Mesothelial cell of epicardium (in vitro differentiated cells): ENCODE results near the gene CHST11. TPM values are rescaled to one million over a fixed set of nuclear protein-coding genes. Genes with fewer than 3 reads are reported as not detected.

ENCODE experiments used
- DNase-seq, 2 experiments: peaks; one replicate each; pipeline ENCODE4 v3.0.0; 2021; ENCODE audit warnings: low spot score in 2 of 2; ENCODE audit not compliant: unreplicated experiment in 2 of 2
- H3K27ac Mint-ChIP-seq: 2 replicates; pipeline ENCODE4 v1.8.0; 2021; ENCODE audit warnings: mixed read lengths
- H3K27me3 Mint-ChIP-seq: 2 replicates; pipeline ENCODE4 v1.8.0; 2021; ENCODE audit warnings: low read depth, mixed read lengths
- H3K36me3 Mint-ChIP-seq: 2 replicates; pipeline ENCODE4 v1.8.0; 2021; ENCODE audit warnings: mixed read lengths
- H3K4me1 Mint-ChIP-seq: 2 replicates; pipeline ENCODE4 v1.8.0; 2021; ENCODE audit warnings: mixed read lengths
- H3K4me3 Mint-ChIP-seq: 2 replicates; pipeline ENCODE4 v1.8.0; 2021; ENCODE audit warnings: mild to moderate bottlenecking, moderate library complexity, mixed read lengths
- H3K9me3 Mint-ChIP-seq: 2 replicates; pipeline ENCODE4 v1.8.0; 2021; ENCODE audit warnings: mixed read lengths
- total RNA-seq: library from RNA; stranded (reverse); gene quantifications from 3 replicates; pipeline ENCODE4 v1.2.1, GENCODE V29; 2021
- TF ChIP-seq, protein P1 (sequence below): fragments of 200-600 bp; sonication (generic); IDR thresholded peaks from one replicate; pipeline ENCODE4 v1.5.0; 2021; ENCODE audit warnings: antibody characterized with exemption; ENCODE audit not compliant: unreplicated experiment

Gene CHST11
- total RNA-seq, 1 donor from 2014 or later = 15.0 TPM

DNA sequence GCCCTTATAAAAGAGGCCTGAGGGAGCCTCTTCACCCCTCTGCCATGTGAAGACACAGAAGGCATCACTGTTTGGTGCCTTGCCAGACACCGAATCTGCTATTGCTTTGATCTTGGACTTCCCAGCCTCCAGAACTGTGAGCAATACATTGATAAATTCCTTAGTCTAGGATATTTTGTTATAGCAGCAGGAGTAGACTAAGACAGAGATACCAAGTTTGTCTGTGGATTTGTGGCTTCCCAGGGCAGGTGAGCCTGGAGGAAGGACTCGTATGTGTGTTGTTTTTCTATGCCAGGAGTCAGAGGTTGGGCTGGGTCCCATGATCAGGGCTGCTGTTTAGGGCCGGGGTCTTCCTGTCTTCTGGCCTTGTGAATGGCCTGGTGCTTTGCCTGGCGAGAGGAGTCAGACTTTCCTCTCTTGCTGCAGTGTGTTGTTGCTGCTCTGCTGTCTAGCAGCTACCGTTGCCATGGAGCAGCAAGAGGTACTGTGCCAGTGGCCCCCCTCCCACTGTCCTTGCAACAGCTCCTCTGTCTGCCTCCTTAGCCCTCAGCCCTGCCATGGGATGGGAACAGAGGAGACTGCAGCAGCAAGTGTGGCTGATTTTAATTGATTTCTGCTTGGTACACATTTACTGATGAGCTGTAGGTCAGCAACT, 111.2 kb downstream of the CHST11 start:
- Mint-ChIP-seq H3K4me3 (no peak overlapping the region), H3K27ac (no peak overlapping the region)
- no peak for DNase-seq

DNA sequence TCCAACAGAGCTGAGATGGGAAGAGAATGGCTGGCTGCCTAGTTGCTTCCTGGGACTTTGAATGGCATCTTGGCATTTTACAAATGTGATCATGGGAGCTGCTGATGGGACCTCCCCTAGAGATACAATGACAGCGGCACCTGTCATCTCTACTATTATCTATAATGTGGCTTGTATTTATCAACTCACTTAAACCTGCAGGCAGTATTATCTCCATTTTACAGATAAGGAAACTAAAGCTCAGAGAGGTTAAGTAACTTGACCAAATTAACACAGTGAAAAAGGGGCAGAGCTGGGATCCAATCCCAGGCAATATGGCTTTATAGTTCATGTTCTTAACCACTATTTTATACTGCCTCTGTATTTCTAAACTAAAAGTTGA, 111.7 kb downstream of the CHST11 start:
- peaks cover 9% of the 10 kb centered on the region for H3K9me3 Mint-ChIP-seq
- no peak overlapping the region for H3K4me3 Mint-ChIP-seq
- H3K27ac Mint-ChIP-seq = no peak overlapping the region
- TF ChIP-seq, protein P1, sequence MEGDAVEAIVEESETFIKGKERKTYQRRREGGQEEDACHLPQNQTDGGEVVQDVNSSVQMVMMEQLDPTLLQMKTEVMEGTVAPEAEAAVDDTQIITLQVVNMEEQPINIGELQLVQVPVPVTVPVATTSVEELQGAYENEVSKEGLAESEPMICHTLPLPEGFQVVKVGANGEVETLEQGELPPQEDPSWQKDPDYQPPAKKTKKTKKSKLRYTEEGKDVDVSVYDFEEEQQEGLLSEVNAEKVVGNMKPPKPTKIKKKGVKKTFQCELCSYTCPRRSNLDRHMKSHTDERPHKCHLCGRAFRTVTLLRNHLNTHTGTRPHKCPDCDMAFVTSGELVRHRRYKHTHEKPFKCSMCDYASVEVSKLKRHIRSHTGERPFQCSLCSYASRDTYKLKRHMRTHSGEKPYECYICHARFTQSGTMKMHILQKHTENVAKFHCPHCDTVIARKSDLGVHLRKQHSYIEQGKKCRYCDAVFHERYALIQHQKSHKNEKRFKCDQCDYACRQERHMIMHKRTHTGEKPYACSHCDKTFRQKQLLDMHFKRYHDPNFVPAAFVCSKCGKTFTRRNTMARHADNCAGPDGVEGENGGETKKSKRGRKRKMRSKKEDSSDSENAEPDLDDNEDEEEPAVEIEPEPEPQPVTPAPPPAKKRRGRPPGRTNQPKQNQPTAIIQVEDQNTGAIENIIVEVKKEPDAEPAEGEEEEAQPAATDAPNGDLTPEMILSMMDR = no peak
- peaks cover 5% of the 10 kb centered on the region for H3K36me3 Mint-ChIP-seq
- no peaks in the 10 kb centered on the region for H3K27me3 Mint-ChIP-seq
- H3K4me1 Mint-ChIP-seq = no peaks in the 10 kb centered on the region
- DNase-seq = no peak

More for the DNA sequence above, 111.2 kb downstream of the CHST11 start:
- H3K9me3 Mint-ChIP-seq = peaks cover 12% of the 10 kb centered on the region
- TF ChIP-seq, protein P1 = no peak
- H3K27me3 Mint-ChIP-seq = no peaks in the 10 kb centered on the region
- no peaks in the 10 kb centered on the region for H3K4me1 Mint-ChIP-seq
- peaks cover 3% of the 10 kb centered on the region for H3K36me3 Mint-ChIP-seq

DNA sequence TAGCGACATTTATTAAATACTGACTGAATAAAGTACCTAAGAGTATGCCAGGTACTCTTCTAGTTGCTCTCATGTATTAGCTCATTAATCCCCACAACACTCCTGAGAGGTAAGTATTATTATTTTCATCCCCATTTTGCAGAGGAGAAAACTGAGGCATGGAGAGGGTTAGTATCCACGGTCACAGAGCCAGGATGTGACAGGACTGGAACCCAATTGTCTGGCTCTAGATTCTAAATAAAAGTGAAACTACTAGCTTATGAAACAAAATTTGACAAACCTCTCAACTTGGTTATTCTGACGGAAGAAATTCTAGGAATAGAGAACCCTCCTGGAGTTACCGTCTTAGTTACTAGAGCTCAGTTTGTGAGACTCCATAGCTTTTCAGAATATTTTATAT, 112.2 kb downstream of the CHST11 start:
- Mint-ChIP-seq H3K4me1 (no peaks in the 10 kb centered on the region), H3K27ac (no peak overlapping the region), H3K4me3 (no peak overlapping the region), H3K27me3 (no peaks in the 10 kb centered on the region), H3K9me3 (peaks cover 13% of the 10 kb centered on the region), H3K36me3 (peaks cover 9% of the 10 kb centered on the region)
- TF ChIP-seq, protein P1 = no peak
- DNase-seq = no peak

DNA sequence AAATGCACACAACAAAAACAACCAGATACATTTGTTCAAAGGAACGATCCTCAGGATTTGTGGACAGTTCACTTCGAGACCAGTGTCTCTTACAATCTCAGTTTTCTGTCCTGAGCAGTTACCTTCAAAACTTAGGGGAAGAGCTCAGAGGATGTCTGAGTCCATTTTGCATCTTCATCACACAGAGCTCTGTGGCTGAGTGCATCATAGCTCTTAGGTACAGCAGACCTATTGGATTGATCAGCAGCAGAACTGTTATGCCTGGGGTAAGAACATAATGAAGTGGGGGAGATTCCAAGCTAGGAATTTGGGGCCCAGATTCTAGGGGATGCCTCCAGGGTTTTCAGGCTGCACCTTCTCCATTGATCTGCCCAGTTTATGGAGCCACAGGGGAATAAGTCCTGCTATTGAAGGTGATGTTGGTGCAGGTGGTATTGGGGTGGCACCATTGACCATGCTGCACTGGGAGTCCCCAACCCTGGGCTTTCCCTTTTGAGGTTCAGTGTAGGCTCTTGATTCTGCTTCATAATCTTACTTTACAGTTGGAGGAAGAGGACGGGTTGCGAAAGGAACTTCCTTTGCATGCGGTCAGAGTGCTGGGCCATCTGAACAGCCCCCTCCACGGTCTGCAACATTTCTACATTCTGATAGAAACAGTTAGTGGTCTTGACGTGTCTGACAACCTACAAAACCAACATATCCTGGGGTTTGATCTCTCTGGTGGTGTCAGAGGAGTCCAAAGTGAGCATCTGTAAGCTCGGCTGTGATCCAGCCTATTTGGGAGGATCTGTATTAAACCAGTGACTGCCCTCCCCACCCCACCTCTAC, 112.8 kb downstream of the CHST11 start:
- no peak overlapping the region for H3K27ac Mint-ChIP-seq
- no peak for DNase-seq
- no peak overlapping the region for H3K4me3 Mint-ChIP-seq
- no peaks in the 10 kb centered on the region for H3K4me1 Mint-ChIP-seq
- peaks cover 7% of the 10 kb centered on the region for H3K36me3 Mint-ChIP-seq
- peaks cover 11% of the 10 kb centered on the region for H3K9me3 Mint-ChIP-seq
- TF ChIP-seq, protein P1 = no peak
- H3K27me3 Mint-ChIP-seq = no peaks in the 10 kb centered on the region

DNA sequence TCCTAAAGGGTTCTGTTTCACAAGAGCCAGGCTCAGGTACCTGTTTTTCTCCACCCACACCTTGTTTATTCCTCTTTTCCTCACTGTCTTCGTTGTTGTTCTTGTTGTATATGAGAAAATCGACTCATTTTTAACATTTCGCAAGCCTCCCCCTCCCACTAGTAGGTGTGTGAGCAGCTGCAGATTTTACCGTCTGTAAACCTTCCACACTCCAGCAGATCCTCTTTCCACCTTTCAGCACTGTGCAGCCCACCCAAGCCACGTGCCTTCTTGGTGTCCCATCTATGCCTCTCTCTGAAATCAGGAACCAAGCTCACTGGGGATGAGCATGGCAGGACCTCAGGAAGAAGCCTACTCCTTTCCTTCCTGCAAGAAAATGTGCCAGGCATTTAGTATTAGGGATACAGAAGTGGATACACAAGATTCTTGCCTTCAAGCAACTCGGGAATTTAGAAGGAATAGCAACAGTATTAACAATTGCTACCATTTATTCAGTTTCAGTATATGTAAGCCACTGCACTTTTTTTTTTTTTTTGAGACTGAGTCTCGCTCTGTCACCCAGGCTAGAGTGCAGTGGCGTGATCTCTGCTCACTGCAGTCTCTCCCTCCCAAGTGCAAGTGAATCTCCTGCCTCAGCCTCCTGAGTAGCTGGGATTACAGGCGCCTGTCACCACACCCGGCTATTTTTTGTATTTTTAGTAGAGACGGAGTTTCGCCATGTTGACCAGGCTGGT, 113.6 kb downstream of the CHST11 start:
- H3K4me1 Mint-ChIP-seq = no peaks in the 10 kb centered on the region
- no peak overlapping the region for H3K4me3 Mint-ChIP-seq
- TF ChIP-seq, protein P1 = no peak
- peaks cover 9% of the 10 kb centered on the region for H3K9me3 Mint-ChIP-seq
- peaks cover 6% of the 10 kb centered on the region for H3K36me3 Mint-ChIP-seq
- no peaks in the 10 kb centered on the region for H3K27me3 Mint-ChIP-seq
- H3K27ac Mint-ChIP-seq = no peak overlapping the region
- DNase-seq = no peak
